Activated naive CD8-positive, alpha-beta T cell treated with anti-CD3 and anti-CD28 coated beads, Interleukin-2, amount 10 ng/mL, durations not matched to agents 7 days and 5 days (primary cell): ENCODE results near the gene SLC25A45. TPM values are rescaled to one million over a fixed set of nuclear protein-coding genes. Genes with fewer than 3 reads are reported as not detected.

Source experiments
- ATAC-seq: fragments of 150-1000 bp; cut with Tn5 transposase; one replicate; pipeline ENCODE4 v1.10.0; 2021; ENCODE audit warnings: low read depth, moderate library complexity
- POLR2A ChIA-PET: fragments of 350-600 bp; sonication (Branson Sonifier 250); formaldehyde crosslinking; loops from one replicate; lab custom pipeline; 2021; ENCODE audit warnings: antibody characterized with exemption; lab: Charles Lee
- DNase-seq: peaks from one replicate; pipeline ENCODE4 v3.0.0; 2021
- H3K27ac Mint-ChIP-seq: one replicate; pipeline ENCODE4 v1.8.0; 2022; ENCODE audit warnings: mild to moderate bottlenecking, mixed read lengths
- H3K27me3 Mint-ChIP-seq: one replicate; pipeline ENCODE4 v1.8.0; 2022; ENCODE audit warnings: mild to moderate bottlenecking, moderate library complexity, mixed read lengths
- H3K36me3 Mint-ChIP-seq: one replicate; pipeline ENCODE4 v1.8.0; 2021; ENCODE audit warnings: mild to moderate bottlenecking, mixed read lengths
- H3K4me1 Mint-ChIP-seq: one replicate; pipeline ENCODE4 v1.8.0; 2021; ENCODE audit warnings: mixed read lengths
- H3K4me3 Mint-ChIP-seq: one replicate; pipeline ENCODE4 v1.8.0; 2022; ENCODE audit warnings: mild to moderate bottlenecking, moderate library complexity, mixed read lengths
- H3K9me3 Mint-ChIP-seq: one replicate; pipeline ENCODE4 v1.8.0; 2021; ENCODE audit warnings: mixed read lengths
- total RNA-seq, 2 experiments: library from RNA; stranded (reverse); gene quantifications; one replicate each; pipeline ENCODE4 v1.2.3, GENCODE V29; 2021

The SLC25A45 gene
- total RNA-seq, 2 experiments from 2014 or later: 25.5 to 29.6 TPM

DNA sequence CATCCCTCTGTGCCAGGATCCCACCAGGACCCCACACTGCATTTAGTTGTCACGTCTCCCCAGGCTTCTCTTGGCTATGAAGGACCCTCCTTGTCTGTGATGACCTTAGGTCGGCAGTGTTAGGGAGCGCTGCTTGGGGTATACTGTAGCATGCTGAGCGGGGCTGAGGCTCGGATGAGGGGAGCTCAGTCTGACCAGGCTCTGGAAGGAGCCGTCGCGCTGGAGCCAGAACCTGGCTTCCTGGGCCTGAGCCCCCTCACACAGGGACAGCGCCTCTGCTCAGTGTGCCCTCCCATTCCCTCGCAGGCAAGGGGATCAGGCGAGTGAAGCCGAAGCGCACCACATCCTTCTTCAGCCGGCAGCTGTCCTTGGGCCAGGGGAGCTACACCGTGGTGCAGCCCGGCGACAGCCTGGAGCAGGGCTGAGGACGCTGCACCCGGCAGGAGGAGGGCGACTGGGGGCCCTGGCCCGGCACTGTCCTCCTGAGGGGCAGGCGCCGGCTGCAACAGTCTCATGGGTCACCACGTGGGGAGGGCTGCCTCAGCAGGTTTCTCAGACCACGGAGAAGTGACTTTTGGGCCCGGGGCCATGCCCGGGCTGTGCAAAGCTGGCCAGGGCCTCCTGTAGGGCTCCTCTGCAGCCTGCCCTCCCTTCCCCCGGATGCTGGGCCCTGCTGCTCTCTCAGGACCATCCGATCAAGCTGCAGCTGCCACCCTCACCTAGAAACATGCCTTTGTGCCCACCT lies 28.7 kb upstream of the SLC25A45 start:
- H3K27ac Mint-ChIP-seq: no peak overlapping the region
- peaks cover 5% of the 10 kb centered on the region for H3K36me3 Mint-ChIP-seq
- POLR2A ChIA-PET: no interaction called here

DNA sequence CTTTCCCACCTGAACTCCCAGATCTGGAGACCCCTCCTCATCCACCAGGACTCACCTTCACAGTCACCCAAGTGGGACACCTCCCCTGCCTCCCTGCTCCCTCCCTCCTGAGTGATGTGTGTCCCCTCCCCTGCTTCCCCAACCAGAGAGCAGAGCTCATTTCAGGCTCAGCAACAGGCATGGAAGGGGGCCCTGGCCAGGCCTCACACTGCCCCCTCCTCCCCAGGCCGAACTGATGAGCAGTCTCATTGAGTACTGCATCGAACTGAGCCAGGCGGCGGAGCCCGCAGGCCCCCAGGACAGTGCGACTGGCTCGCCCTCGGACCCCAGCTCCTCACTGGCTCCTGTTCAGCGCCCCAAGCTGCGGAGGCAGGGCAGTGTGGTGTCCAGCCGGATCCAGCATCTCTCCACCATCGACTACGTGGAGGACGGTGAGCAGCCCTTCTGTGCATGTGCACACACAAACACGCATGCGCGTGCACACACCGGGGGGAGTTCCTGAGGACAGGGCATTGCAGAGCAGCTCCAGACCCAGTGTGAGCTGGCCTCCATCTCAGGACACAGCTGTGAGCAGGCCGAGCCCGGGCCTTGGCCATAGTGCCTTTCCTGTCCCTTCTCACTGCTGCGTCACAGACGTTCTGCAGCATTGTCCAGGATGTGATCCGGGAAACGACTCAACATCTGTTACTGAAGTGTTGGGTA lies 22.3 kb upstream of the SLC25A45 start:
- H3K9me3 Mint-ChIP-seq: no peaks in the 10 kb centered on the region
- H3K36me3 Mint-ChIP-seq: peaks cover 2% of the 10 kb centered on the region
- POLR2A ChIA-PET: interaction anchor here (1.2 to 1.5 kb wide), 2 partner anchors 11 to 142 kb away, joined by 3 read pairs; no protein-coding TSS in a partner anchor
- peak; percentile 23 for DNase-seq
- no peak overlapping the region for H3K27ac Mint-ChIP-seq
- H3K27me3 Mint-ChIP-seq: no peaks in the 10 kb centered on the region
- H3K4me3 Mint-ChIP-seq: no peak overlapping the region
- no peak for ATAC-seq
- peaks cover 4% of the 10 kb centered on the region for H3K4me1 Mint-ChIP-seq

More for the DNA sequence above, 28.7 kb upstream of the SLC25A45 start:
- peaks cover 5% of the 10 kb centered on the region for H3K4me1 Mint-ChIP-seq
- H3K9me3 Mint-ChIP-seq: no peaks in the 10 kb centered on the region
- no peaks in the 10 kb centered on the region for H3K27me3 Mint-ChIP-seq
- ATAC-seq (no peak), DNase-seq (peak; percentile 22)
- no peak overlapping the region for H3K4me3 Mint-ChIP-seq

DNA sequence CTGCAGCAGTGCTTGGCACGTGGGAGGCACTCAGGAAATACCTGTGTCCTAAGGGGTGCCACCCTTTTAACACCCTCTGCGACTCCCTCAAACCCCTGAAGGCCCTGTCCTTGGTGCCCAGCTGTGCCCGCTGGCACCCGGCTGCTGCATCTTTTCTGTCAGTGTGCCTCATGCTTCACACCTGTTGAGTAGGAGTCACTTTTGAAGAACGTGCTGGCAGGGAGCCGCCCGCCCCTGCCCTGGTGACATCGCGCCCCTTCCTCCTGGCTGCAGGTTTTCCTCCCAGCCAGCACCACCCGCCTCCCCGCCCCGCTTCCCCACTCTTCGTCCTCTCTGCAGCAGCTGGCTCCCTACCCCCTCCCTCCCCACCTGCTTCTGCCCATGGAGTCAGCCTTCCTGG lies 21.8 kb upstream of the SLC25A45 start:
- Mint-ChIP-seq H3K4me1 (peaks cover 4% of the 10 kb centered on the region), H3K36me3 (peaks cover 2% of the 10 kb centered on the region), H3K27ac (no peak overlapping the region), H3K27me3 (no peaks in the 10 kb centered on the region), H3K4me3 (no peak overlapping the region), H3K9me3 (no peaks in the 10 kb centered on the region)
- POLR2A ChIA-PET: no interaction called here
- ATAC-seq: no peak
- no peak for DNase-seq

DNA sequence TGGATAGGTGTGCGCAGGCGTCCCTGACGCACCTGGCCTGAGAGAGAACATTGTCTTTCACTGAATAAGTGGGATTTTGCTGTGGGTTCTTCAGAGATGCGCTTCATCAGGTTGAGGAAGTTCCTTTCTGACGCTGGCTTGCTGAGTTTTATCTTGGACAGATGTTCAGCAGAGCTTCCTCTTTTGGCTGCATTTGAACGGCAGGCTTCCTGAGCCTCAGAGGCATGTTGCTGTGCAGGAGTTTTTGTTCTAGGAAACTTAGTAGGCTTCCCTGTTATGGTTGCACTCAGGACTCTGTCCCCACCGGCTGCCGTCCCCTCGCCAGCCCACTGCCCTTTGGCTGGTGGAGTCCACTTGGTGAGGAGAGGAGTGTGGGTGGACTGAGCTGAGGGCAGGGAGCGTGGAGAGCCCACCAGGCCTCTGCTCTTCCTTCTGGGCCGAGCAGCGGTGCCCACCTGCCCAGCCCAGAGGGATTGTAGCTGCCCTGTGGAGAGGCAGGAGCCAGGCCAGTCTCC lies 21.2 kb upstream of the SLC25A45 start:
- ATAC-seq (no peak), DNase-seq (no peak)
- Mint-ChIP-seq H3K4me1 (peaks cover 4% of the 10 kb centered on the region), H3K36me3 (peaks cover under 1% of the 10 kb centered on the region), H3K27ac (peak overlapping the region; percentile 38), H3K4me3 (no peak overlapping the region), H3K27me3 (no peaks in the 10 kb centered on the region), H3K9me3 (no peaks in the 10 kb centered on the region)
- POLR2A ChIA-PET: no interaction called here

DNA sequence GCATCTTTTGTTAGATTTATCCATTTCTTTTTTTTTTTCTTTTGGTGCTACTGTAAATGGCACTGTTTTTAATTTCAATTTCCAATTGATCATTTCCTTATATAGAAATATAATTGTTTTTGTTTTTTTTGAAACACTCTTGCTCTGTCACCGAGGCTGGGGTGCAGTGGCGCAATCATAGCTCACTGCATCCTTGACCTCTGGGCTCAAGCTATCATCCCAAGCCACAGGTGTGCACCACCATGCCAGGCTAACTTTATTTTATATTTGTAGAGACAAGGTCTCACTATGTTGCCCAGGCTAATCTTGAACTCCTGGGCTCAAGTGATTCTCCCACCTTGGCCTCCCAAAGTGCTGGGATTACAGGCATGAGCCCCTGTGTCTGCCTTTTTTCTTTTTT lies 20.3 kb upstream of the SLC25A45 start:
- Mint-ChIP-seq H3K27me3 (no peaks in the 10 kb centered on the region), H3K9me3 (no peaks in the 10 kb centered on the region), H3K36me3 (peaks cover 3% of the 10 kb centered on the region), H3K27ac (no peak overlapping the region), H3K4me1 (peaks cover 4% of the 10 kb centered on the region), H3K4me3 (no peak overlapping the region)
- no peak for ATAC-seq
- POLR2A ChIA-PET: no interaction called here
- no peak for DNase-seq

DNA sequence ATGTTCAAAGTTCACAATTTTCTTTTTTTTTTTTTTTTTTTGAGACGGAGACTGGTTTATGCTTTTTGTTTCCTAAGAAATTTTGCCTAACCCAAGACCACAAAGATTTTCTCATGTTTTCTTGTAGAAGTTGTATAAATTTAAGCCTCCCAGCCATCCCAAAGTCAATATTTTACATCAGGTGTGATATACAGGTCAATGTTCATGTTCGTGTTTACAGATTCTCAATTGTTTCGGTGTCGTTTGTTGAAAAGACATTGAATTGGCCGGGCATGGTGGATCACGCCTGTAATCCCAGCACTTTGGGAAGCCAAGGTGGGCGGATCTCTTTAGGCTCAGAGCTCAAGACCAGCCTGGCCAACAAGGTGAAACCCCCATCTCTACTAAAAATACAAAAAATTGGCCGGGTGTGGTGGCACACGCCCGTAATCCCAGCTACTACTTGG lies 19.4 kb upstream of the SLC25A45 start:
- Mint-ChIP-seq H3K9me3 (no peaks in the 10 kb centered on the region), H3K27me3 (no peaks in the 10 kb centered on the region), H3K4me1 (peaks cover 4% of the 10 kb centered on the region), H3K4me3 (no peak overlapping the region), H3K27ac (no peak overlapping the region), H3K36me3 (peaks cover 7% of the 10 kb centered on the region)
- POLR2A ChIA-PET: interaction anchor here (0.6 kb wide), 1 partner anchor 165 kb away, joined by 5 read pairs; no protein-coding TSS in a partner anchor
- no peak for DNase-seq
- ATAC-seq: no peak

DNA sequence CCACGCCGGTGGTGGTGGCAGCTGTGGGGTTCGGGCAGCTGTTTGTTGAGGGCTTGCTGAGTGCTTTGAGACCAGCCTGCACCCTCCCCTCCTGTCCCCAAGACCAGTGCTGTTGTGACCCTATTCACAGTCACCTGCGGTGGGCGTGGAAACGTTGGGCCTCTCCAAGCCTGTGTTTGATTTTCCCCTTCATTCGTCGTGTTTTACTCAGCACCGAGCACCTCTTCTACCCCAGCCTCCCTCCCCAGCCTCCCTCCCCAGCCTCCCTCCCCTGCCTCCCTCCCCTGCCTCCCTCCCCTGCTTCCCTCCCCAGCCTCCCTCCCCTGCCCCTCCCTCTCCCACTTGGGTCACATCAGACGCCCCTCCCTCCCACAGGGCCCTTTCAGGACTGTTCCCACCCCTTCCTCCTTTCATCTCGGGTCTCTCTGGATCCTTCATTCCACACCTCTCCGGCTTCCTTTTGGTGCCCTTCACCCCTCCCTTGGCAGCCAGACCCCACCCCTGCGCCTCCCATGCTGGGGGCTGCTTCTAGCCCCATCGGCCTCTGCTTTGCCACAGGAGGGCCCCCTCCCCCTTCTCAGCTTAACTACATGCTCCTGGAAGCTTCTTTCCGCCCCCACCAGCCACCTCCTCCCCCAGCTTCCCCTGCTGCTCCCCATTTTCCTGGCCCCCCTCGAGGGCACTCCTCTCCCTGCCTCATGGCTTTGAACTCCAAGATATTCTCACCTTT lies 18.8 kb upstream of the SLC25A45 start:
- H3K36me3 Mint-ChIP-seq: peaks cover 7% of the 10 kb centered on the region
- DNase-seq (no peak), ATAC-seq (no peak)
- no peaks in the 10 kb centered on the region for H3K27me3 Mint-ChIP-seq
- peaks cover 4% of the 10 kb centered on the region for H3K4me1 Mint-ChIP-seq
- POLR2A ChIA-PET: interaction anchor here (0.6 kb wide), 1 partner anchor 67 kb away, joined by 5 read pairs; no protein-coding TSS in a partner anchor
- no peaks in the 10 kb centered on the region for H3K9me3 Mint-ChIP-seq
- no peak overlapping the region for H3K27ac Mint-ChIP-seq
- no peak overlapping the region for H3K4me3 Mint-ChIP-seq

DNA sequence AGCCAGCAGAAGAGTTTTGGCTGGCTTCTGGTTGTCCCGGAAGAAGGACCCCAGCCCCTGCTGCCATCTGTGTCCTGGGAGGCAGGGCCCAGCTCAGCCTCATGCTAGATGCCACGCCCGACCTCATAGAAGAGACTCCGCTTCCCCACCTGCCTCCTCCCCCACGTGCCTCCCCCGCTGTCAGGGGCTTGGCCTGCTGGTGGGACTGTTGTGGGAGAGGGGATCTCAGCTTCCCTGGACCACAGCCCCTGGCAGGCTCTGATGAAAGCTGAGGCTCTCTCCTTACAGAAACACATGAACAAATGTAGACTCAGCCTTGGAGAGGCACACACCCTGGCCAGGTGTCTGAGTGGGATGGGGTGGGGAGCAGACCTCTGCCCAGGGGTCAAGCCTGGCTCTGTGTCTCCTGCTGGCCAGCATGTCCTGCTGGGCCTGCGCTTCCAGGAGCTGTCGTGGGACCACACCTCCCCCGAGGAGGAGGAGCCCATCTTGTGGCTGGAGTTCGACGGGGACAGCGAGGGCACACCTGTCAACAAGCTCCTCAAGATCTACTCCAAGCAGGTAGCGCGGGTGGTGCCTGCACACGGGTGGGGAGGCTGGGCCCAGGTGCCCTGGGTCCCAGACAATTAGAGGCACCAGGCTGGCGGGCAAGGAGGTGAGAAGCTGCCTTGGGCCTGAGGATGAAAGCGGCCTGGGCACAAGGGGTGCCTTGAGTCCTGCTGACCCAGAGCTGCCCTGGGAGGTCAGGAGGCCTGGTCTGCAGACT lies 18.0 kb upstream of the SLC25A45 start:
- POLR2A ChIA-PET: interaction anchor here (0.6 kb wide), 1 partner anchor 68 kb away, joined by 5 read pairs; no protein-coding TSS in a partner anchor
- Mint-ChIP-seq H3K36me3 (peaks cover 7% of the 10 kb centered on the region), H3K4me3 (no peak overlapping the region), H3K4me1 (peaks cover 4% of the 10 kb centered on the region), H3K9me3 (no peaks in the 10 kb centered on the region), H3K27ac (no peak overlapping the region), H3K27me3 (no peaks in the 10 kb centered on the region)
- no peak for ATAC-seq
- DNase-seq: no peak

DNA sequence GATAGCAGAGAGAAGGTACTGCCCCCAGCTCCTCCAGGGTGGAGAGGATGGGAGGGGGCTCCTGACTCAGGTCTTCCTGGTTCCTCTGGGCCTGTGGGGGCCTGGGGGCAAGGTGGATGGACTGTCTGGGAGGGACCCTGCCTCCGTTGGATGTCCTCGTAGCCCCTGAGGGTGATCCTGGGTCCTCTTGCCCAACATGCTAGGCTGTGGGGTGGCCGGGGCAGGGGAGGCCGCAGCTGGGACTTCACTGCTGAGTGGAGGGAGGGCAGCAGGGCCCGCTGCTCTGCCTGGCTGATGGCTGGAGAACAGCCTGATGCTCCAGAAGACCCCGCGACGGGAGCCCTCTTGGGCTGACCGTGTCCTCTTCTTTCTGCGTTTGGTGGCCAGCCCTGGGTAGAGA lies 17.4 kb upstream of the SLC25A45 start:
- ATAC-seq (no peak), DNase-seq (no peak)
- no peaks in the 10 kb centered on the region for H3K9me3 Mint-ChIP-seq
- H3K27me3 Mint-ChIP-seq: no peaks in the 10 kb centered on the region
- POLR2A ChIA-PET: no interaction called here
- no peak overlapping the region for H3K4me3 Mint-ChIP-seq
- H3K27ac Mint-ChIP-seq: no peak overlapping the region
- peaks cover 7% of the 10 kb centered on the region for H3K36me3 Mint-ChIP-seq
- peaks cover 4% of the 10 kb centered on the region for H3K4me1 Mint-ChIP-seq

DNA sequence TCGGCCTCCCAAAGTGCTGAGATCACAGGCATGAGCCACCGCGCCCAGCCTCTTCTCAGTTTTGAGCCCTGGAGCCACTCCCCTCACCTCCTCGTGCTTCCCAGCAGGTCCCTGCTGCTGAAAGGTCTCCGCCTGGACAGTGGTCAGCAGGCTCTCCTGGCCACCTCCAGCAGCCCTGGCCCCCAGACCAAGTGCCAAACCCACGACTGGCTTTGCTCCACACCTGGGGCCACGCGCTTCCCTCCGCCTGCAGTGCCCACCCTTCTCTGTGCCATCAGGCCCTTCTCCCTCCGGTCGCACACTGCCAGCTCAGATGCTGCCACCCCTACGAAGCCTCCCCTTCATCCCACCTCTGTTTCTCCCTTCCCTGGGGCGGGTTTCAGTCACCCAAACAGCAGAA lies 16.8 kb upstream of the SLC25A45 start:
- H3K27ac Mint-ChIP-seq: no peak overlapping the region
- no peaks in the 10 kb centered on the region for H3K27me3 Mint-ChIP-seq
- H3K9me3 Mint-ChIP-seq: no peaks in the 10 kb centered on the region
- POLR2A ChIA-PET: no interaction called here
- H3K4me3 Mint-ChIP-seq: no peak overlapping the region
- ATAC-seq (no peak), DNase-seq (no peak)
- H3K4me1 Mint-ChIP-seq: peaks cover 3% of the 10 kb centered on the region
- peaks cover 7% of the 10 kb centered on the region for H3K36me3 Mint-ChIP-seq

DNA sequence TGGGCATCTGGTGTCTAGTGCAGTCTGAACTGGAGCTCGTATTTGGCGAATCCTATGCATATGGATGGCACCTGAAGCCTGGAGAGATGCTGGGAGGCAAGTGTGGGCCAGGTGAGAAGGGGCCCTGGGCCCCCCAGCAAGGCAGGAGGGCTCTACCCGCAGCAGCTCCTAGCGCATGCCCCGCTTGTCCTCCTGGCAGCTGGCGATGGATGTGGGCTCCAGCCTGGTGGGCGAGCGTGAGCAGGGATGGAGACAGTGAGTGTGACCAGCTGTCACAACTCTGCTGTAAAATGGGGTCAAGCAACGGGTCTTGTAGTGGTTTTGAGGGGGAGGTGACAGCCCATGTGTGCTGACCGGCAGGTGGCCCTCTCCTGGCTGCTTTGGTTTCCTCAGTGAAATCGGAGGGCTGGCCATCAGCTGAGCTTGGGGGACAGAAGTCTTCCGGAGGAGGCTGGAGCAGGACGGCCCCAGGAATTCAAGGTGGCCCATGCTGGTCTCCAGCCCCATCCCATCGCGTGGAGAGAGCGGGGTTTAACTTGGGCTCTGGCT lies 16.0 kb upstream of the SLC25A45 start:
- no peak for ATAC-seq
- no peaks in the 10 kb centered on the region for H3K27me3 Mint-ChIP-seq
- no peak overlapping the region for H3K4me3 Mint-ChIP-seq
- POLR2A ChIA-PET: interaction anchor here (0.7 kb wide), 1 partner anchor 11 kb away, joined by 4 read pairs; no protein-coding TSS in a partner anchor
- no peak overlapping the region for H3K27ac Mint-ChIP-seq
- H3K36me3 Mint-ChIP-seq: peaks cover 7% of the 10 kb centered on the region
- DNase-seq: no peak
- no peaks in the 10 kb centered on the region for H3K9me3 Mint-ChIP-seq
- peaks cover 1% of the 10 kb centered on the region for H3K4me1 Mint-ChIP-seq
